Thyroid gland (tissue), 4 donors: ENCODE data around the gene SEC24D. TPM values are rescaled to one million over a fixed set of nuclear protein-coding genes. Genes with fewer than 3 reads are reported as not detected.

Experiments used
- DNase-seq, 2 donors: peaks; one replicate each; pipeline ENCODE4 v3.0.0-alpha.2; 2019
- H3K27ac ChIP-seq, 3 donors: fragments of 200-600 bp; sonication (generic); 1 replicate in 2 of 3; 2 replicates in 1 of 3; pipeline ENCODE4 v1.5.1; 2016 to 2019; ENCODE audit warnings: mild to moderate bottlenecking in 1 of 3, moderate library complexity in 1 of 3
- H3K27me3 ChIP-seq: fragments of 200-600 bp; sonication (generic); one replicate; pipeline ENCODE4 v1.5.1; 2019
- H3K36me3 ChIP-seq, 2 donors: fragments of 200-600 bp; sonication (generic); one replicate each; pipeline ENCODE4 v1.5.1; 2016 to 2019
- H3K4me1 ChIP-seq, 2 donors: fragments of 200-600 bp; sonication (generic); one replicate each; pipeline ENCODE4 v1.5.1; 2017 to 2019
- H3K4me3 ChIP-seq, 3 donors: fragments of 200-600 bp; sonication (generic); replicated peaks in 1 of 3; 1 replicate in 2 of 3; 2 replicates in 1 of 3; pipeline ENCODE4 v1.5.1; 2016; ENCODE audit warnings: mild to moderate bottlenecking in 1 of 3
- H3K9me3 ChIP-seq: fragments of 200-600 bp; sonication (generic); one replicate; pipeline ENCODE4 v1.5.1; 2017
- CTCF ChIP-seq, 6 experiments: fragments of 200-600 bp in 3 of 6; fragments of 450-650 bp in 3 of 6; sonication (generic) in 3 of 6; IDR thresholded peaks; one replicate each; pipeline ENCODE4 v1.5.1; 2016 to 2019; ENCODE audit warnings: antibody characterized with exemption in 6 of 6, mild to moderate bottlenecking in 2 of 6, inconsistent platforms in 1 of 6, moderate library complexity in 1 of 6
- POLR2A ChIP-seq, 2 donors: fragments of 450-650 bp; IDR thresholded peaks; one replicate each; pipeline ENCODE4 v1.6.1; 2017; ENCODE audit warnings: antibody characterized with exemption in 2 of 2, mild to moderate bottlenecking in 2 of 2, moderate library complexity in 1 of 2
- WGBS, 2 donors: methylation state at CpG; one replicate each; pipeline ENCODE4 v1.1.5; 2017; 5-methylcytosine and 5-hydroxymethylcytosine counted together
- intact Hi-C: fragments of 100-400 bp; cut with DNase I; formaldehyde crosslinking; loops from one replicate; pipeline ENCODE4 v1.15.1; 2023
- total RNA-seq, 4 donors: library from RNA; depleted of rRNA; stranded (reverse); fragments of >200 nt; gene quantifications; one replicate each; pipeline ENCODE4 v1.2.3, GENCODE V29; 2016

The SEC24D gene
- total RNA-seq, 4 donors from 2014 or later = 56.3 to 120 (median 80.4) TPM

GRCh38 chr4:118683513-118683912 is 152.4 kb downstream of the SEC24D start:
- WGBS, 2 donors = 10 to 16% methylated on average over 2 of the region's 2 CpGs

GRCh38 chr4:118682928-118683327 is 153.0 kb downstream of the SEC24D start:
- 42 to 43% methylated on average over 1 of the region's 1 CpG for WGBS, 2 donors
- H3K9me3 ChIP-seq = no peaks in the 10 kb centered on the region
- H3K27me3 ChIP-seq = no peaks in the 10 kb centered on the region
- no peak overlapping the region for H3K4me3 ChIP-seq
- DNase-seq = no peak
- H3K27ac ChIP-seq = no peak overlapping the region
- intact Hi-C loops = loop anchor here (5.0 kb wide), 1 partner anchor 406 kb away; no protein-coding TSS in a partner anchor
- H3K4me1 ChIP-seq = peaks cover 13% of the 10 kb centered on the region in 2 donors
- TF ChIP-seq POLR2A (IDR thresholded peaks at IDR 0.05) (no peak), CTCF (IDR thresholded peaks at IDR 0.05) (peak in 2 of 6 experiments; percentile 23 to 31)
- H3K36me3 ChIP-seq = no peaks in the 10 kb centered on the region

More at GRCh38 chr4:118683513-118683912, 152.4 kb downstream of the SEC24D start:
- no peak for DNase-seq
- Histone ChIP-seq H3K4me3 (no peak overlapping the region), H3K36me3 (peaks cover under 1 to 1% of the 10 kb centered on the region in 2 donors), H3K9me3 (no peaks in the 10 kb centered on the region), H3K27ac (no peak overlapping the region), H3K4me1 (peaks cover 13% of the 10 kb centered on the region in 2 donors), H3K27me3 (no peaks in the 10 kb centered on the region)
- TF ChIP-seq POLR2A (IDR thresholded peaks at IDR 0.05) (no peak), CTCF (IDR thresholded peaks at IDR 0.05) (no peak)
- intact Hi-C loops = loop anchor here (5.0 kb wide), 1 partner anchor 406 kb away; no protein-coding TSS in a partner anchor

DNA sequence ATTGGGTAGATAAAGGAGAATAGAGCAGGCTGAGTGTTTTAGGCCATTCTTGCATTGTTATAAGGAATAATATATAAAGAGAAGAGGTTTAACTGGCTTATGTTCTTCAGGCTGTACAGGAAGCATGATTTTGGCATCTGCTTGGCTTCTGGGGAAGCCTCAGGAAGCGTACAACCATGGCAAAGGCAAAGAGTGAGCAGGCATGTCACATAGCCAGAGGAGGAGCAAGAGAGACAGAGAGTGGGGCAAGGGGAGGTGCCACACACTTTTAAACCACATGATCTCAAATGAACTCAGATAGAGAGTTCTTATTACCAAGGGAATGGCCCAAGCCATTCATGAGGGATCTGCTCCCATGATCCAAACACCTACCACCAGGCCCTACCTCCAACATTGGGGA is 155.1 kb downstream of the SEC24D start:
- no peaks in the 10 kb centered on the region for H3K4me1 ChIP-seq
- no peaks in the 10 kb centered on the region for H3K36me3 ChIP-seq
- DNase-seq = no peak
- no peak for TF ChIP-seq POLR2A (IDR thresholded peaks at IDR 0.05)
- H3K9me3 ChIP-seq = no peaks in the 10 kb centered on the region
- no peak overlapping the region for H3K27ac ChIP-seq
- intact Hi-C loops = loop anchor here (5.0 kb wide), 1 partner anchor 404 kb away; no protein-coding TSS in a partner anchor
- 78 to 82% methylated on average over 1 of the region's 1 CpG for WGBS, 2 donors
- no peak overlapping the region for H3K4me3 ChIP-seq
- H3K27me3 ChIP-seq = no peaks in the 10 kb centered on the region

- H3K4me3 ChIP-seq = no peak overlapping the region
- no peak for TF ChIP-seq POLR2A (IDR thresholded peaks at IDR 0.05)
- TF ChIP-seq CTCF (IDR thresholded peaks at IDR 0.05) = no peak
- intact Hi-C loops = no loop called here
- no peak overlapping the region for H3K27ac ChIP-seq
- no peaks in the 10 kb centered on the region for H3K4me1 ChIP-seq
- no peaks in the 10 kb centered on the region for H3K9me3 ChIP-seq
- no peaks in the 10 kb centered on the region for H3K27me3 ChIP-seq
- no peak for DNase-seq
- 72 to 75% methylated on average over 2 of the region's 2 CpGs for WGBS, 2 donors
- no peaks in the 10 kb centered on the region for H3K36me3 ChIP-seq
These were observed 159.8 kb downstream of the SEC24D start for GRCh38 chr4:118676128-118676527.

Other genes with a start within 250 kb of the SEC24D start
- 10 to 100 TPM; 16.0 to 67.8 (median 40.7) TPM for gene METTL14, start 150.7 kb downstream of the SEC24D start, total RNA-seq
- gene SYNPO2, start 52.7 kb upstream of the SEC24D start, total RNA-seq = 10 to 100 TPM; 11.4 to 37.8 (median 23.8) TPM